WTC11 (cell line): ENCODE data around the gene SYNGR3. TPM values are rescaled to one million over a fixed set of nuclear protein-coding genes. Genes with fewer than 3 reads are reported as not detected.

Source experiments
- ATAC-seq: fragments of 200-7000 bp; cut with Tn5 transposase; 2 replicates; pipeline ENCODE4 v1.10.0; 2021; ENCODE audit warnings: mild to moderate bottlenecking, moderate library complexity
- CTCF ChIA-PET: fragments of 300-600 bp; sonication (Branson Sonifier 250); formaldehyde crosslinking; loops from one replicate; lab custom pipeline; 2021; ENCODE audit warnings: antibody characterized with exemption; lab: Charles Lee
- POLR2A ChIA-PET: fragments of 350-600 bp; sonication (Branson Sonifier 250); formaldehyde crosslinking; loops from one replicate; lab custom pipeline; 2021; ENCODE audit warnings: antibody characterized with exemption; lab: Charles Lee
- DNase-seq: peaks from one replicate; pipeline ENCODE4 v3.0.0; 2021; ENCODE audit warnings: low spot score
- H3K27ac Mint-ChIP-seq: 2 replicates; pipeline ENCODE4 v1.8.0; 2021; ENCODE audit warnings: mixed read lengths
- H3K27me3 Mint-ChIP-seq: 2 replicates; pipeline ENCODE4 v1.8.0; 2021; ENCODE audit warnings: low read depth, mild to moderate bottlenecking, moderate library complexity, mixed read lengths
- H3K36me3 Mint-ChIP-seq: 2 replicates; pipeline ENCODE4 v1.8.0; 2021; ENCODE audit warnings: mixed read lengths
- H3K4me1 Mint-ChIP-seq: 2 replicates; pipeline ENCODE4 v1.8.0; 2022; ENCODE audit warnings: mixed read lengths
- H3K4me3 Mint-ChIP-seq: 2 replicates; pipeline ENCODE4 v1.8.0; 2021; ENCODE audit warnings: mild to moderate bottlenecking, moderate library complexity, mixed read lengths
- H3K9me3 Mint-ChIP-seq: 2 replicates; pipeline ENCODE4 v1.8.0; 2021; ENCODE audit warnings: mixed read lengths
- FOXJ3 ChIP-seq: sonication (generic); formaldehyde crosslinking; IDR thresholded peaks from 2 replicates; pipeline ENCODE4 v1.9.0; 2021; ENCODE audit warnings: missing genetic modification reagents, mild to moderate bottlenecking, borderline replicate concordance
- FOXP1 ChIP-seq: sonication (generic); formaldehyde crosslinking; IDR thresholded peaks from 2 replicates; pipeline ENCODE4 v1.8.0; 2022; ENCODE audit warnings: missing genetic modification reagents, mild to moderate bottlenecking, moderate library complexity, borderline replicate concordance
- GABPB1 ChIP-seq: sonication (generic); formaldehyde crosslinking; IDR thresholded peaks from 2 replicates; pipeline ENCODE4 v1.8.1; 2023; ENCODE audit warnings: mild to moderate bottlenecking, missing genetic modification reagents
- NFATC4 ChIP-seq: fragments of 250-450 bp; sonication (Bioruptor Pico); IDR thresholded peaks from 2 replicates; pipeline ENCODE4 v1.9.0; 2021; ENCODE audit warnings: mild to moderate bottlenecking
- NR2C2 ChIP-seq: sonication (generic); formaldehyde crosslinking; IDR thresholded peaks from 2 replicates; pipeline ENCODE4 v1.8.0; 2022; ENCODE audit warnings: mild to moderate bottlenecking, missing genetic modification reagents
- NR3C1 ChIP-seq: sonication (generic); formaldehyde crosslinking; conservative IDR thresholded peaks from 2 replicates; pipeline ENCODE4 v1.8.1; 2023; ENCODE audit warnings: low read depth, mild to moderate bottlenecking, missing genetic modification reagents
- RORB ChIP-seq: fragments of 250-450 bp; sonication (Bioruptor Pico); IDR thresholded peaks from 2 replicates; pipeline ENCODE4 v1.9.0; 2021; ENCODE audit warnings: mild to moderate bottlenecking
- SMAD4 ChIP-seq: sonication (generic); formaldehyde crosslinking; IDR thresholded peaks from 2 replicates; pipeline ENCODE4 v1.8.0; 2022; ENCODE audit warnings: mild to moderate bottlenecking, missing genetic modification reagents
- TCF7 ChIP-seq: sonication (generic); formaldehyde crosslinking; IDR thresholded peaks from 2 replicates; pipeline ENCODE4 v1.8.0; 2022; ENCODE audit warnings: mild to moderate bottlenecking, low read depth, missing genetic modification reagents, moderate library complexity
- TP53 ChIP-seq: sonication (generic); formaldehyde crosslinking; IDR thresholded peaks from 2 replicates; pipeline ENCODE4 v1.8.1; 2023; ENCODE audit warnings: mild to moderate bottlenecking, missing genetic modification reagents
- ZNF138 ChIP-seq: sonication (generic); formaldehyde crosslinking; conservative IDR thresholded peaks from 2 replicates; pipeline ENCODE4 v1.8.1; 2022; ENCODE audit warnings: mild to moderate bottlenecking, moderate library complexity, missing genetic modification reagents
- ZNF219 ChIP-seq: sonication (generic); formaldehyde crosslinking; IDR thresholded peaks from 2 replicates; pipeline ENCODE4 v1.8.0; 2023; ENCODE audit warnings: missing genetic modification reagents, mild to moderate bottlenecking, borderline replicate concordance
- ZNF232 ChIP-seq: sonication (generic); formaldehyde crosslinking; IDR thresholded peaks from 2 replicates; pipeline ENCODE4 v1.8.0; 2022; ENCODE audit warnings: mild to moderate bottlenecking, missing genetic modification reagents
- ZNF671 ChIP-seq: fragments of 250-450 bp; sonication (Bioruptor Pico); IDR thresholded peaks from 2 replicates; pipeline ENCODE4 v1.8.0; 2021; ENCODE audit warnings: mild to moderate bottlenecking
- total RNA-seq: library from RNA; stranded (reverse); gene quantifications from 3 replicates; pipeline ENCODE4 v1.2.3, GENCODE V29; 2021
- TF ChIP-seq, protein P1 (sequence below): fragments of 250-450 bp; sonication (Bioruptor Pico); IDR thresholded peaks from 2 replicates; pipeline ENCODE4 v1.9.0; 2021; ENCODE audit warnings: mild to moderate bottlenecking
- TF ChIP-seq, protein P2 (sequence below): sonication (generic); formaldehyde crosslinking; IDR thresholded peaks from 2 replicates; pipeline ENCODE4 v1.8.0; 2022; ENCODE audit warnings: mild to moderate bottlenecking, missing genetic modification reagents
- TF ChIP-seq, protein P3 (sequence below): sonication (generic); formaldehyde crosslinking; IDR thresholded peaks from 2 replicates; pipeline ENCODE4 v1.8.1; 2022; ENCODE audit warnings: mild to moderate bottlenecking, missing genetic modification reagents, moderate library complexity, borderline replicate concordance
- TF ChIP-seq, protein P4 (sequence below): sonication (generic); formaldehyde crosslinking; IDR thresholded peaks from 2 replicates; pipeline ENCODE4 v1.8.1; 2023; ENCODE audit warnings: mild to moderate bottlenecking, missing genetic modification reagents, moderate library complexity
- TF ChIP-seq, protein P5 (sequence below): fragments of 200-600 bp; IDR thresholded peaks from 2 replicates; pipeline ENCODE4 v1.8.0; 2022; ENCODE audit warnings: antibody characterized with exemption
- TF ChIP-seq, protein P6 (sequence below): sonication (generic); formaldehyde crosslinking; IDR thresholded peaks from 2 replicates; pipeline ENCODE4 v1.8.0; 2022; ENCODE audit warnings: mild to moderate bottlenecking, missing genetic modification reagents

SYNGR3 gene
- total RNA-seq, 1 experiment from 2014 or later = 41.5 TPM

DNA sequence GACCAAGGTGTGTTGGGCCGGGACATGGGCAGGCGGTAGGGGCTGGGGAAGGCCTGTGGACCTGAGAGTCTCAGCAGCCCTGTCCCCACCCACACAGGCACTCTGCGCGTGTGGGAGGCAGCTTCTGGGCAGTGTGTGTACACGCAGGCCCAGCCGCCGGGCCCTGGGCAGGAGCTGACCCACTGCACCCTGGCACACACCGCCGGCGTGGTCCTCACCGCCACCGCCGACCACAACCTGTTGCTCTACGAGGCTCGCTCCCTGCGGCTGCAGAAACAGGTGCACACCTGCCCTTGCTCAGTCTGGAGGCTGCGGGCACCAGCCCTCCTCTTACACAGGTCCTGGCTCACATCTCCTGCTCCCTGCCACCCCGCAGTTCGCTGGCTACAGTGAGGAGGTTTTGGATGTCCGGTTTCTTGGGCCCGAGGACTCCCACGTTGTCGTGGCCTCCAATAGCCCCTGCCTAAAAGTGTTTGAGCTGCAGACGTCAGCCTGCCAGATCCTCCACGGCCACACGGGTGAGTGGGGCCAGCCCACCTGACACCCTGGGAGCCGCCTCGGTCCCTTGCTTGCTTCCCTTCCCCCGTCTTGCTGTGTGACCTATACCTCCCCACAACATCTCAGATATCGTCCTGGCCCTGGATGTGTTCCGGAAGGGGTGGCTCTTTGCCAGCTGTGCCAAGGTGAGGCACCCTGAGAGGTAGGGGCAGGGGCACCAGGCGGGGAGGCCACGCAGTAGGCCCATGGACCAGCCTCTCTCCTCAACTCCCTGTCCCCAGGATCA lies 14.1 kb upstream of the SYNGR3 start (continued):
- TF ChIP-seq, protein P1, sequence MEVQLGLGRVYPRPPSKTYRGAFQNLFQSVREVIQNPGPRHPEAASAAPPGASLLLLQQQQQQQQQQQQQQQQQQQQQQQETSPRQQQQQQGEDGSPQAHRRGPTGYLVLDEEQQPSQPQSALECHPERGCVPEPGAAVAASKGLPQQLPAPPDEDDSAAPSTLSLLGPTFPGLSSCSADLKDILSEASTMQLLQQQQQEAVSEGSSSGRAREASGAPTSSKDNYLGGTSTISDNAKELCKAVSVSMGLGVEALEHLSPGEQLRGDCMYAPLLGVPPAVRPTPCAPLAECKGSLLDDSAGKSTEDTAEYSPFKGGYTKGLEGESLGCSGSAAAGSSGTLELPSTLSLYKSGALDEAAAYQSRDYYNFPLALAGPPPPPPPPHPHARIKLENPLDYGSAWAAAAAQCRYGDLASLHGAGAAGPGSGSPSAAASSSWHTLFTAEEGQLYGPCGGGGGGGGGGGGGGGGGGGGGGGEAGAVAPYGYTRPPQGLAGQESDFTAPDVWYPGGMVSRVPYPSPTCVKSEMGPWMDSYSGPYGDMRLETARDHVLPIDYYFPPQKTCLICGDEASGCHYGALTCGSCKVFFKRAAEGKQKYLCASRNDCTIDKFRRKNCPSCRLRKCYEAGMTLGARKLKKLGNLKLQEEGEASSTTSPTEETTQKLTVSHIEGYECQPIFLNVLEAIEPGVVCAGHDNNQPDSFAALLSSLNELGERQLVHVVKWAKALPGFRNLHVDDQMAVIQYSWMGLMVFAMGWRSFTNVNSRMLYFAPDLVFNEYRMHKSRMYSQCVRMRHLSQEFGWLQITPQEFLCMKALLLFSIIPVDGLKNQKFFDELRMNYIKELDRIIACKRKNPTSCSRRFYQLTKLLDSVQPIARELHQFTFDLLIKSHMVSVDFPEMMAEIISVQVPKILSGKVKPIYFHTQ (CRISPR knock-in tag) = no peak

DNA sequence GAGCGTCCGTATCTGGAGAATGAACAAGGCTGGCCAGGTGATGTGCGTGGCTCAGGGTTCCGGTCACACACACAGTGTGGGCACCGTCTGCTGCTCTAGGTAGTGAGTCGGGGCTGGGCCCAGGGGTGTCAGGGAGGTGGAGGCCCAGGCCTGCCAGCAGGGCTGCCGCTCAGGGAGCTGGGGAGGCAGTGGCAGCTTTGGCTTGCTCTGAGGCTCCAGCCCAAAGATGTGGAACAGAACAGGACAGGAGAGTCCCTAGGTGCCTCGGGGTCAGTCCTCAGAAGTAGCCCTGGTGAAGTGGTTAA lies 13.6 kb upstream of the SYNGR3 start:
- ATAC-seq (no peak), DNase-seq (no peak)
- ChIA-PET CTCF (no interaction called here), POLR2A (no interaction called here)
- Mint-ChIP-seq H3K36me3 (peaks cover 10% of the 10 kb centered on the region), H3K4me3 (no peak overlapping the region), H3K27me3 (peaks cover 16% of the 10 kb centered on the region), H3K27ac (no peak overlapping the region), H3K9me3 (no peaks in the 10 kb centered on the region), H3K4me1 (peaks cover 17% of the 10 kb centered on the region)
- TF ChIP-seq TCF7 (CRISPR knock-in tag) (no peak), ZNF232 (no peak), NR2C2 (CRISPR knock-in tag) (no peak), RORB (CRISPR knock-in tag) (no peak), ZNF219 (no peak), SMAD4 (CRISPR knock-in tag) (no peak), NFATC4 (no peak)
- TF ChIP-seq, protein P2, sequence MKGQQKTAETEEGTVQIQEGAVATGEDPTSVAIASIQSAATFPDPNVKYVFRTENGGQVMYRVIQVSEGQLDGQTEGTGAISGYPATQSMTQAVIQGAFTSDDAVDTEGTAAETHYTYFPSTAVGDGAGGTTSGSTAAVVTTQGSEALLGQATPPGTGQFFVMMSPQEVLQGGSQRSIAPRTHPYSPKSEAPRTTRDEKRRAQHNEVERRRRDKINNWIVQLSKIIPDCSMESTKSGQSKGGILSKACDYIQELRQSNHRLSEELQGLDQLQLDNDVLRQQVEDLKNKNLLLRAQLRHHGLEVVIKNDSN (CRISPR knock-in tag) = no peak
- TF ChIP-seq, protein P3, sequence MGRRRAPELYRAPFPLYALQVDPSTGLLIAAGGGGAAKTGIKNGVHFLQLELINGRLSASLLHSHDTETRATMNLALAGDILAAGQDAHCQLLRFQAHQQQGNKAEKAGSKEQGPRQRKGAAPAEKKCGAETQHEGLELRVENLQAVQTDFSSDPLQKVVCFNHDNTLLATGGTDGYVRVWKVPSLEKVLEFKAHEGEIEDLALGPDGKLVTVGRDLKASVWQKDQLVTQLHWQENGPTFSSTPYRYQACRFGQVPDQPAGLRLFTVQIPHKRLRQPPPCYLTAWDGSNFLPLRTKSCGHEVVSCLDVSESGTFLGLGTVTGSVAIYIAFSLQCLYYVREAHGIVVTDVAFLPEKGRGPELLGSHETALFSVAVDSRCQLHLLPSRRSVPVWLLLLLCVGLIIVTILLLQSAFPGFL = no peak

DNA sequence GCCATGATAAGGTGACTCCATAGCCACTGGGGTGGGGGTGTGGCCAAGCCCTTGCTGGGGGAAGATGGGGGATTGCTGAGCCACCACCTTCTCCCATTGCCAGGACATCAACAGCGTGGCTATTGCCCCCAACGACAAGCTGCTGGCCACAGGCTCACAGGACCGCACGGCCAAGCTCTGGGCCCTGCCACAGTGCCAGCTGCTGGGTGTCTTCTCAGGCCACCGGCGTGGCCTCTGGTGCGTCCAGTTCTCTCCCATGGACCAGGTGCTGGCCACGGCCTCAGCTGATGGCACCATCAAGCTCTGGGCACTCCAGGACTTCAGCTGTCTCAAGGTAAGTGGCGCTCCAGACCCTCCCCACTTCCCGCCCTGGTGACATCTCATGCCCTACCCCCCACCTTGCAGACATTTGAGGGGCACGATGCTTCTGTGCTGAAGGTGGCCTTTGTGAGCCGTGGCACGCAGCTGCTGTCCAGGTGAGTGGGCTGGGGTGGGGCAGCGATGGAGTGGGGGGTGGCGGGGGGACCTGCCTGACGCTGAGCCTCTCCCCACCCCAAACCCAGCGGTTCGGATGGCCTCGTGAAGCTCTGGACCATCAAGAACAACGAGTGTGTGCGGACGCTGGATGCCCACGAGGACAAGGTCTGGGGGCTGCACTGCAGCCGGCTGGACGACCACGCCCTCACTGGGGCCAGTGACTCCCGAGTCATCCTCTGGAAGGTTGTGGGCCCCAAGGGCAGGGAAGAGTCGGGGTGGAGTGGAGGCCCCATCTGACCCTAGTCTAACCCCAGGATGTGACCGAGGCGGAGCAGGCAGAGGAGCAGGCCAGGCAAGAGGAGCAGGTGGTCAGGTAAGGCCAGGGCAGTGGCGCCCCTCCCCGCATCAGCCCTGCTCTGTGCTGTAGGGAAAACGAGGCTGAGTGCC lies 12.6 kb upstream of the SYNGR3 start:
- DNase-seq (no peak), ATAC-seq (no peak)
- POLR2A ChIA-PET = no interaction called here
- CTCF ChIA-PET = interaction anchor here (0.7 to 1.5 kb wide), 2 partner anchors 27 to 82 kb away, joined by 3 to 4 read pairs; no protein-coding TSS in a partner anchor
- Mint-ChIP-seq H3K9me3 (no peaks in the 10 kb centered on the region), H3K4me3 (no peak overlapping the region), H3K4me1 (peaks cover 18% of the 10 kb centered on the region), H3K36me3 (peaks cover 10% of the 10 kb centered on the region), H3K27ac (no peak overlapping the region), H3K27me3 (peaks cover 26% of the 10 kb centered on the region)
- TF ChIP-seq FOXP1 (CRISPR knock-in tag) (no peak), ZNF219 (no peak), TCF7 (CRISPR knock-in tag) (no peak), NR3C1 (CRISPR knock-in tag) (no peak), TP53 (CRISPR knock-in tag) (no peak), GABPB1 (no peak), SMAD4 (CRISPR knock-in tag) (no peak), FOXJ3 (CRISPR knock-in tag) (no peak), ZNF232 (no peak), ZNF671 (CRISPR knock-in tag) (no peak), ZNF138 (CRISPR knock-in tag) (no peak)
- TF ChIP-seq, protein P4, sequence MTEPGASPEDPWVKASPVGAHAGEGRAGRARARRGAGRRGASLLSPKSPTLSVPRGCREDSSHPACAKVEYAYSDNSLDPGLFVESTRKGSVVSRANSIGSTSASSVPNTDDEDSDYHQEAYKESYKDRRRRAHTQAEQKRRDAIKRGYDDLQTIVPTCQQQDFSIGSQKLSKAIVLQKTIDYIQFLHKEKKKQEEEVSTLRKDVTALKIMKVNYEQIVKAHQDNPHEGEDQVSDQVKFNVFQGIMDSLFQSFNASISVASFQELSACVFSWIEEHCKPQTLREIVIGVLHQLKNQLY (CRISPR knock-in tag) = no peak
- TF ChIP-seq, protein P5, sequence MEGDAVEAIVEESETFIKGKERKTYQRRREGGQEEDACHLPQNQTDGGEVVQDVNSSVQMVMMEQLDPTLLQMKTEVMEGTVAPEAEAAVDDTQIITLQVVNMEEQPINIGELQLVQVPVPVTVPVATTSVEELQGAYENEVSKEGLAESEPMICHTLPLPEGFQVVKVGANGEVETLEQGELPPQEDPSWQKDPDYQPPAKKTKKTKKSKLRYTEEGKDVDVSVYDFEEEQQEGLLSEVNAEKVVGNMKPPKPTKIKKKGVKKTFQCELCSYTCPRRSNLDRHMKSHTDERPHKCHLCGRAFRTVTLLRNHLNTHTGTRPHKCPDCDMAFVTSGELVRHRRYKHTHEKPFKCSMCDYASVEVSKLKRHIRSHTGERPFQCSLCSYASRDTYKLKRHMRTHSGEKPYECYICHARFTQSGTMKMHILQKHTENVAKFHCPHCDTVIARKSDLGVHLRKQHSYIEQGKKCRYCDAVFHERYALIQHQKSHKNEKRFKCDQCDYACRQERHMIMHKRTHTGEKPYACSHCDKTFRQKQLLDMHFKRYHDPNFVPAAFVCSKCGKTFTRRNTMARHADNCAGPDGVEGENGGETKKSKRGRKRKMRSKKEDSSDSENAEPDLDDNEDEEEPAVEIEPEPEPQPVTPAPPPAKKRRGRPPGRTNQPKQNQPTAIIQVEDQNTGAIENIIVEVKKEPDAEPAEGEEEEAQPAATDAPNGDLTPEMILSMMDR = no peak
- TF ChIP-seq, protein P6, sequence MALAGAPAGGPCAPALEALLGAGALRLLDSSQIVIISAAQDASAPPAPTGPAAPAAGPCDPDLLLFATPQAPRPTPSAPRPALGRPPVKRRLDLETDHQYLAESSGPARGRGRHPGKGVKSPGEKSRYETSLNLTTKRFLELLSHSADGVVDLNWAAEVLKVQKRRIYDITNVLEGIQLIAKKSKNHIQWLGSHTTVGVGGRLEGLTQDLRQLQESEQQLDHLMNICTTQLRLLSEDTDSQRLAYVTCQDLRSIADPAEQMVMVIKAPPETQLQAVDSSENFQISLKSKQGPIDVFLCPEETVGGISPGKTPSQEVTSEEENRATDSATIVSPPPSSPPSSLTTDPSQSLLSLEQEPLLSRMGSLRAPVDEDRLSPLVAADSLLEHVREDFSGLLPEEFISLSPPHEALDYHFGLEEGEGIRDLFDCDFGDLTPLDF (CRISPR knock-in tag) = no peak
